Measurements from ENCODE around the gene GRB10. TPM values are rescaled to one million over a fixed set of nuclear protein-coding genes. Genes with fewer than 3 reads are reported as not detected.

Gene GRB10
- total RNA-seq, 2 experiments from 2014 or later, result 1.4 to 1.8 TPM

GRCh38 chr7:50644586-50644985, 138.1 kb downstream of the GRB10 start:
- no peak overlapping the region for H3K27ac Mint-ChIP-seq
- POLR2A ChIA-PET, result no interaction called here
- peaks cover 14% of the 10 kb centered on the region for H3K4me1 Mint-ChIP-seq
- no peaks in the 10 kb centered on the region for H3K36me3 Mint-ChIP-seq
- DNase-seq (no peak), ATAC-seq (ENCODE audit: low read depth) (no peak)
- H3K9me3 Mint-ChIP-seq, result no peaks in the 10 kb centered on the region
- peaks cover 14% of the 10 kb centered on the region for H3K27me3 Mint-ChIP-seq
- no peak overlapping the region for H3K4me3 Mint-ChIP-seq

DNA sequence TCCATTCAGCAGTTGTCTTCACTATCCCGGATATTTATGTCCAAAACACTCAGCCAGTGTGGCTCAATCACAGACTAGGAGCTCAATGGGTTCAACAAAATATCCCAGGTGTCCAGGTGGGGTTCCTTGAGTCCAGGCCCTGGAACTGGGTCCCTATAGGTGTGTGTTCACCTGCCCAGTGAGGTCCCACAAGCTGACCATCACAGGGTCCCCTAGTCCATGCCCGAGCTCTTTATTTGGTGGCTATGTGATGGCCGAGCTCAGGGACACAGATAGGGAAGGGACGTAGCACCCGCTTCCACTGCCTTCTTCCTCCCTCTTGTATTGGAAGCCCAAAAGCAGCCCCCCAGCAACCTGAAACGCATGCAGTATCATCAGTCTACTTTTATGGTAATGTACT, 138.6 kb downstream of the GRB10 start:
- Mint-ChIP-seq H3K27me3 (peaks cover 14% of the 10 kb centered on the region), H3K4me1 (peaks cover 14% of the 10 kb centered on the region), H3K36me3 (no peaks in the 10 kb centered on the region), H3K27ac (no peak overlapping the region), H3K9me3 (no peaks in the 10 kb centered on the region), H3K4me3 (no peak overlapping the region)
- DNase-seq, result no peak
- POLR2A ChIA-PET, result no interaction called here
- ATAC-seq (ENCODE audit: low read depth), result no peak

GRCh38 chr7:50641442-50642405, 141.0 kb downstream of the GRB10 start:
- POLR2A ChIA-PET, result no interaction called here
- Mint-ChIP-seq H3K9me3 (no peaks in the 10 kb centered on the region), H3K27ac (no peak overlapping the region), H3K36me3 (no peaks in the 10 kb centered on the region), H3K4me1 (peaks cover 14% of the 10 kb centered on the region), H3K4me3 (no peak overlapping the region), H3K27me3 (peaks cover 23% of the 10 kb centered on the region)
- ATAC-seq (ENCODE audit: low read depth), result no peak
- DNase-seq, result no peak

DNA sequence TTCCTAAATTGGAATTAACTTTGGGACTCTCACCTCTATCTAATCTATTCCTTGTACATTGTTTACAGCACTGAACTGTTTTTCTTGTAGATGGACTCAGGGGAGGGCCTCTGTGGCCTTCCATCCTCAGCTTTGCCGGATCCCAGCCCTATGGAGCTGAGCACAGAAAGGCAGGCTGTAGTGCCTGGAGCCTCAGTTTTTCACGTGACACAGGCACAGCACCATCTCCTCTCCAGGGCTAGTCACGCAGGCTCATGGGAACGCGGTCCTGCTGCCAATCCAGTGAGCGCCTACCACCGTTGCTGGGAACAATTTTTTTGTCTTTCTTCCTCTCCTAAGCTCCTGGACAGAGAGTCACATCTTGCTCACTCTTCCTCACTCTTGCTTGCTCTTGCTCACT, 141.9 kb downstream of the GRB10 start:
- H3K36me3 Mint-ChIP-seq, result no peaks in the 10 kb centered on the region
- peaks cover 27% of the 10 kb centered on the region for H3K27me3 Mint-ChIP-seq
- H3K27ac Mint-ChIP-seq, result no peak overlapping the region
- DNase-seq (no peak), ATAC-seq (ENCODE audit: low read depth) (no peak)
- H3K4me1 Mint-ChIP-seq, result peaks cover 14% of the 10 kb centered on the region
- POLR2A ChIA-PET, result no interaction called here
- no peak overlapping the region for H3K4me3 Mint-ChIP-seq
- no peaks in the 10 kb centered on the region for H3K9me3 Mint-ChIP-seq

- Mint-ChIP-seq H3K27ac (no peak overlapping the region), H3K4me1 (peaks cover 14% of the 10 kb centered on the region), H3K36me3 (no peaks in the 10 kb centered on the region), H3K4me3 (no peak overlapping the region), H3K9me3 (no peaks in the 10 kb centered on the region), H3K27me3 (peaks cover 29% of the 10 kb centered on the region)
- POLR2A ChIA-PET, result no interaction called here
- no peak for DNase-seq
- ATAC-seq (ENCODE audit: low read depth), result peak; percentile 65
These were observed 142.4 kb downstream of the GRB10 start for GRCh38 chr7:50640256-50640655.

- peaks cover 31% of the 10 kb centered on the region for H3K27me3 Mint-ChIP-seq
These were observed 144.7 kb downstream of the GRB10 start for GRCh38 chr7:50637725-50638643.

DNA sequence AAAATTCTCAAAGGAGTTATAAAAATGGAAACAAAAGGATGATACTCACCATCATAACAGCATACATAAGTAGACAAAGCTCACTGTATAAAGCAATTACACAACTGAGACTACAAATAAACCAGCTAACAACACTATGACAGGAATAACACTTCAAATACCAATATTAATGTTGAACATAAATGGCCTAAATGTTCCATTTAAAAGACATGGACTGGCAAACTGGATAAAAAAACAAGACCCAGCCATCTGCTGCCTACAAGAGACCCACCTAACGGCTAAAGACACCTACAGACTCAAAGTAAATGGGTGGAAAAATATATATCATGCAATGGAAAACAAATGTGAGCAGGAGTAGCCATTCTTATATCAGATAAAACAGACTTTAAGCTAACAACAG, 148.3 kb downstream of the GRB10 start:
- no peak for ATAC-seq (ENCODE audit: low read depth)
- H3K27ac Mint-ChIP-seq, result no peak overlapping the region
- H3K27me3 Mint-ChIP-seq, result peaks cover 23% of the 10 kb centered on the region
- POLR2A ChIA-PET, result no interaction called here
- DNase-seq, result no peak
- no peaks in the 10 kb centered on the region for H3K9me3 Mint-ChIP-seq
- H3K36me3 Mint-ChIP-seq, result no peaks in the 10 kb centered on the region
- H3K4me3 Mint-ChIP-seq, result no peak overlapping the region
- peaks cover 4% of the 10 kb centered on the region for H3K4me1 Mint-ChIP-seq

More at GRCh38 chr7:50637725-50638643, 144.7 kb downstream of the GRB10 start:
- POLR2A ChIA-PET, result no interaction called here
- H3K27ac Mint-ChIP-seq, result no peak overlapping the region
- ATAC-seq (ENCODE audit: low read depth) (no peak), DNase-seq (no peak)
- no peak overlapping the region for H3K4me3 Mint-ChIP-seq
- H3K36me3 Mint-ChIP-seq, result no peaks in the 10 kb centered on the region
- H3K9me3 Mint-ChIP-seq, result no peaks in the 10 kb centered on the region
- H3K4me1 Mint-ChIP-seq, result peaks cover 16% of the 10 kb centered on the region

GRCh38 chr7:50633414-50633710, 149.3 kb downstream of the GRB10 start:
- Mint-ChIP-seq H3K4me3 (no peak overlapping the region), H3K36me3 (no peaks in the 10 kb centered on the region), H3K27me3 (peaks cover 22% of the 10 kb centered on the region), H3K4me1 (peaks cover 4% of the 10 kb centered on the region), H3K9me3 (no peaks in the 10 kb centered on the region), H3K27ac (no peak overlapping the region)
- POLR2A ChIA-PET, result no interaction called here
- no peak for DNase-seq
- no peak for ATAC-seq (ENCODE audit: low read depth)

- Mint-ChIP-seq H3K27me3 (peaks cover 17% of the 10 kb centered on the region), H3K4me3 (no peak overlapping the region), H3K36me3 (no peaks in the 10 kb centered on the region), H3K4me1 (peaks cover 4% of the 10 kb centered on the region), H3K27ac (no peak overlapping the region), H3K9me3 (no peaks in the 10 kb centered on the region)
- ATAC-seq (ENCODE audit: low read depth) (peak; percentile 86), DNase-seq (peak; percentile 40)
- POLR2A ChIA-PET, result no interaction called here
These were observed 149.9 kb downstream of the GRB10 start for GRCh38 chr7:50632561-50633413.

DNA sequence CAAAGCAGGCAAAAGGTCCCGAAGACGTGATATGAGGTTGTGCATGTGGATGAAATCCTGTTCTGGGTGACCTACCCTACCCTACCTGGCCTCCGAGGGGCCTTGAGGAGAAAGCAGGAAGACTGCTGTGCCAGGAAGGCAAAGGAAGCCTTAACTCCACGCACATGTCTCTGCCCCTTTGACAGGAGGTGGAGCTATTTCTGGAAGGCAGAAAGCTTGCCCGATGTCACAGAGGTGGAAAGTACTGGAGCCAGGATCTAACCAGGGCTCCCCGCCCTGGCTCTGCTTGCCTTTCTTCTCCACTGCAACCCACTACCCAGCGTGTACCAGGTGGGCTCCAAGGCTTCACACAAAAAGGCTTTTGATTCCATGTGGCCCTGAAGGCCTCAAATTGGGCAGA, 151.1 kb downstream of the GRB10 start:
- no peak overlapping the region for H3K27ac Mint-ChIP-seq

GRCh38 chr7:50631100-50631499, 151.6 kb downstream of the GRB10 start:
- no peaks in the 10 kb centered on the region for H3K9me3 Mint-ChIP-seq
- ATAC-seq (ENCODE audit: low read depth) (no peak), DNase-seq (no peak)
- peaks cover 16% of the 10 kb centered on the region for H3K27me3 Mint-ChIP-seq
- POLR2A ChIA-PET, result no interaction called here
- no peak overlapping the region for H3K4me3 Mint-ChIP-seq
- no peaks in the 10 kb centered on the region for H3K36me3 Mint-ChIP-seq
- peaks cover 4% of the 10 kb centered on the region for H3K4me1 Mint-ChIP-seq
- no peak overlapping the region for H3K27ac Mint-ChIP-seq

More for the DNA sequence above, 151.1 kb downstream of the GRB10 start:
- H3K4me1 Mint-ChIP-seq, result peaks cover 4% of the 10 kb centered on the region
- POLR2A ChIA-PET, result no interaction called here
- ATAC-seq (ENCODE audit: low read depth) (no peak), DNase-seq (no peak)
- no peaks in the 10 kb centered on the region for H3K36me3 Mint-ChIP-seq
- H3K27me3 Mint-ChIP-seq, result peaks cover 18% of the 10 kb centered on the region
- no peak overlapping the region for H3K4me3 Mint-ChIP-seq
- H3K9me3 Mint-ChIP-seq, result no peaks in the 10 kb centered on the region

GRCh38 chr7:50629238-50629901, 153.3 kb downstream of the GRB10 start:
- Mint-ChIP-seq H3K9me3 (no peaks in the 10 kb centered on the region), H3K27me3 (peaks cover 12% of the 10 kb centered on the region), H3K4me3 (no peak overlapping the region), H3K27ac (no peak overlapping the region), H3K4me1 (peaks cover 4% of the 10 kb centered on the region), H3K36me3 (no peaks in the 10 kb centered on the region)
- ATAC-seq (ENCODE audit: low read depth) (no peak), DNase-seq (no peak)
- POLR2A ChIA-PET, result no interaction called here
